SK-N-SH (cell line): ENCODE measurements around the gene IL16.

Experiments
- CTCF ChIP-seq: fragments of 200-600 bp; sonication (generic); IDR thresholded peaks from 2 replicates; pipeline ENCODE4 v1.6.1; 2017; ENCODE audit warnings: antibody characterized with exemption, mild to moderate bottlenecking, moderate library complexity
- POLR2AphosphoS5 ChIP-seq: IDR thresholded peaks from 2 replicates; pipeline ENCODE4 v1.6.1; 2012; ENCODE audit warnings: low read depth, low read length
- ZBTB33 ChIP-seq: IDR thresholded peaks from 2 replicates; pipeline ENCODE4 v1.4.0; 2012; ENCODE audit warnings: low read depth, borderline replicate concordance

- no peak for TF ChIP-seq CTCF
- TF ChIP-seq ZBTB33: no peak
- TF ChIP-seq POLR2AphosphoS5: no peak
Observed at GRCh38 chr15:81273855-81274254, 77.2 kb downstream of the IL16 start.
